ENCODE measurements around the gene KANSL1L.

GRCh38 chr2:209988010-209988409, 183.2 kb downstream of the KANSL1L start:
- TF ChIP-seq CTCF (conservative IDR thresholded peaks at IDR 0.05 in 1 of 2, IDR thresholded peaks at IDR 0.05 in 1 of 2; ENCODE audit: low read depth in 1 of 2, low read length in 2 of 2) (no peak), EZH2 (IDR thresholded peaks at IDR 0.05; ENCODE audit: low read length, missing control alignments) (no peak)

Data from fibroblast of lung (primary cell).